Dendritic cell treated with granulocyte-macrophage colony-stimulating factor and Interleukin-4, amounts not matched to agents 40 ng/mL and 50 ng/mL, for 4 days (primary cell): ENCODE results near the gene EEF1AKMT1.

ENCODE experiments used
- H3K27ac Mint-ChIP-seq: one replicate; pipeline ENCODE4 v1.8.0; 2022; ENCODE audit warnings: mild to moderate bottlenecking, mixed read lengths
- H3K27me3 Mint-ChIP-seq: one replicate; pipeline ENCODE4 v1.8.0; 2022; ENCODE audit warnings: mild to moderate bottlenecking, mixed read lengths
- H3K36me3 Mint-ChIP-seq: one replicate; pipeline ENCODE4 v1.8.0; 2022; ENCODE audit warnings: low read depth, mixed read lengths
- H3K4me1 Mint-ChIP-seq: one replicate; pipeline ENCODE4 v1.8.0; 2022; ENCODE audit warnings: low read depth, mixed read lengths
- H3K4me3 Mint-ChIP-seq: one replicate; pipeline ENCODE4 v1.8.0; 2022; ENCODE audit warnings: mild to moderate bottlenecking, moderate library complexity, mixed read lengths
- H3K9me3 Mint-ChIP-seq: one replicate; pipeline ENCODE4 v1.8.0; 2022; ENCODE audit warnings: mixed read lengths
- intact Hi-C: fragments of 100-400 bp; cut with micrococcal nuclease; formaldehyde crosslinking; loops from one replicate; pipeline ENCODE4 v1.15.0; 2022

EEF1AKMT1 gene

GRCh38 chr13:20719783-20720182 is 54.0 kb downstream of the EEF1AKMT1 start:
- Mint-ChIP-seq H3K27me3 (peaks cover 24% of the 10 kb centered on the region), H3K27ac (no peak overlapping the region), H3K4me3 (no peak overlapping the region), H3K36me3 (no peaks in the 10 kb centered on the region), H3K4me1 (peaks cover 13% of the 10 kb centered on the region), H3K9me3 (no peaks in the 10 kb centered on the region)
- intact Hi-C loops, result no loop called here

GRCh38 chr13:20718958-20719566 is 54.7 kb downstream of the EEF1AKMT1 start:
- Mint-ChIP-seq H3K36me3 (no peaks in the 10 kb centered on the region), H3K4me1 (peaks cover 13% of the 10 kb centered on the region), H3K27me3 (peaks cover 30% of the 10 kb centered on the region), H3K4me3 (no peak overlapping the region), H3K9me3 (no peaks in the 10 kb centered on the region), H3K27ac (no peak overlapping the region)
- intact Hi-C loops, result no loop called here

- Mint-ChIP-seq H3K27ac (no peak overlapping the region), H3K9me3 (no peaks in the 10 kb centered on the region), H3K4me1 (peaks cover 16% of the 10 kb centered on the region), H3K36me3 (no peaks in the 10 kb centered on the region), H3K27me3 (peaks cover 38% of the 10 kb centered on the region), H3K4me3 (no peak overlapping the region)
- intact Hi-C loops, result no loop called here
Measured at GRCh38 chr13:20717581-20718542, 55.9 kb downstream of the EEF1AKMT1 start.

GRCh38 chr13:20716951-20717350 is 56.8 kb downstream of the EEF1AKMT1 start:
- peaks cover 36% of the 10 kb centered on the region for H3K27me3 Mint-ChIP-seq
- no peaks in the 10 kb centered on the region for H3K9me3 Mint-ChIP-seq
- peaks cover 19% of the 10 kb centered on the region for H3K4me1 Mint-ChIP-seq
- no peaks in the 10 kb centered on the region for H3K36me3 Mint-ChIP-seq
- intact Hi-C loops, result no loop called here
- no peak overlapping the region for H3K4me3 Mint-ChIP-seq
- H3K27ac Mint-ChIP-seq, result no peak overlapping the region

- peaks cover 28% of the 10 kb centered on the region for H3K27me3 Mint-ChIP-seq
- no peak overlapping the region for H3K27ac Mint-ChIP-seq
- no peaks in the 10 kb centered on the region for H3K36me3 Mint-ChIP-seq
- H3K9me3 Mint-ChIP-seq, result no peaks in the 10 kb centered on the region
- peaks cover 9% of the 10 kb centered on the region for H3K4me1 Mint-ChIP-seq
- H3K4me3 Mint-ChIP-seq, result no peak overlapping the region
- intact Hi-C loops, result no loop called here
Measured at GRCh38 chr13:20715330-20715712, 58.4 kb downstream of the EEF1AKMT1 start.

GRCh38 chr13:20714563-20715329 is 59.0 kb downstream of the EEF1AKMT1 start:
- Mint-ChIP-seq H3K9me3 (no peaks in the 10 kb centered on the region), H3K36me3 (no peaks in the 10 kb centered on the region), H3K27ac (no peak overlapping the region), H3K27me3 (peaks cover 28% of the 10 kb centered on the region), H3K4me3 (no peak overlapping the region), H3K4me1 (peaks cover 9% of the 10 kb centered on the region)
- intact Hi-C loops, result loop anchor here (5.0 kb wide), 2 partner anchors 58 to 113 kb away; partner anchors contain the start of gene EEF1AKMT1

GRCh38 chr13:20714161-20714560 is 59.6 kb downstream of the EEF1AKMT1 start:
- Mint-ChIP-seq H3K27ac (no peak overlapping the region), H3K4me3 (no peak overlapping the region), H3K27me3 (peaks cover 28% of the 10 kb centered on the region), H3K9me3 (no peaks in the 10 kb centered on the region), H3K36me3 (no peaks in the 10 kb centered on the region), H3K4me1 (peaks cover 9% of the 10 kb centered on the region)
- intact Hi-C loops, result loop anchor here (5.0 kb wide), 2 partner anchors 58 to 113 kb away; partner anchors contain the start of gene EEF1AKMT1

- H3K9me3 Mint-ChIP-seq, result no peaks in the 10 kb centered on the region
- no peaks in the 10 kb centered on the region for H3K36me3 Mint-ChIP-seq
- no peak overlapping the region for H3K27ac Mint-ChIP-seq
- H3K4me3 Mint-ChIP-seq, result no peak overlapping the region
- H3K27me3 Mint-ChIP-seq, result peaks cover 28% of the 10 kb centered on the region
- H3K4me1 Mint-ChIP-seq, result peaks cover 9% of the 10 kb centered on the region
- intact Hi-C loops, result loop anchor here (2.0 to 5.0 kb wide), 4 partner anchors 59 to 219 kb away; partner anchors contain the start of gene EEF1AKMT1
Measured at GRCh38 chr13:20713751-20714150, 60.0 kb downstream of the EEF1AKMT1 start.

- no peak overlapping the region for H3K27ac Mint-ChIP-seq
Measured at GRCh38 chr13:20713014-20713376, 60.8 kb downstream of the EEF1AKMT1 start.

GRCh38 chr13:20711301-20712044 is 62.3 kb downstream of the EEF1AKMT1 start:
- Mint-ChIP-seq H3K9me3 (no peaks in the 10 kb centered on the region), H3K27ac (no peak overlapping the region), H3K27me3 (peaks cover 32% of the 10 kb centered on the region), H3K4me1 (peaks cover 9% of the 10 kb centered on the region), H3K4me3 (no peak overlapping the region), H3K36me3 (no peaks in the 10 kb centered on the region)
- intact Hi-C loops, result loop anchor here (2.0 to 5.0 kb wide), 4 partner anchors 61 to 217 kb away; partner anchors contain the start of gene EEF1AKMT1

More at GRCh38 chr13:20713014-20713376, 60.8 kb downstream of the EEF1AKMT1 start:
- intact Hi-C loops, result loop anchor here (2.0 to 5.0 kb wide), 4 partner anchors 59 to 218 kb away; partner anchors contain the start of gene EEF1AKMT1
- H3K36me3 Mint-ChIP-seq, result no peaks in the 10 kb centered on the region
- H3K27me3 Mint-ChIP-seq, result peaks cover 28% of the 10 kb centered on the region
- H3K4me3 Mint-ChIP-seq, result no peak overlapping the region
- H3K4me1 Mint-ChIP-seq, result peaks cover 9% of the 10 kb centered on the region
- H3K9me3 Mint-ChIP-seq, result no peaks in the 10 kb centered on the region

GRCh38 chr13:20709782-20710181 is 64.0 kb downstream of the EEF1AKMT1 start:
- H3K4me1 Mint-ChIP-seq, result peaks cover 12% of the 10 kb centered on the region
- no peak overlapping the region for H3K4me3 Mint-ChIP-seq
- H3K9me3 Mint-ChIP-seq, result no peaks in the 10 kb centered on the region
- no peaks in the 10 kb centered on the region for H3K36me3 Mint-ChIP-seq
- intact Hi-C loops, result loop anchor here (5.0 to 10.0 kb wide), 3 partner anchors 63 to 515 kb away; partner anchors contain the start of genes EEF1AKMT1 and GJB2
- peaks cover 45% of the 10 kb centered on the region for H3K27me3 Mint-ChIP-seq
- no peak overlapping the region for H3K27ac Mint-ChIP-seq

- Mint-ChIP-seq H3K4me3 (no peak overlapping the region), H3K9me3 (no peaks in the 10 kb centered on the region), H3K4me1 (peaks cover 16% of the 10 kb centered on the region), H3K27me3 (peaks cover 45% of the 10 kb centered on the region), H3K27ac (no peak overlapping the region), H3K36me3 (no peaks in the 10 kb centered on the region)
- intact Hi-C loops, result loop anchor here (10.0 kb wide), 1 partner anchor 515 kb away; the partner anchor contains the start of gene GJB2
Measured at GRCh38 chr13:20709369-20709768, 64.4 kb downstream of the EEF1AKMT1 start.

GRCh38 chr13:20708216-20708615 is 65.5 kb downstream of the EEF1AKMT1 start:
- H3K36me3 Mint-ChIP-seq, result no peaks in the 10 kb centered on the region
- H3K4me1 Mint-ChIP-seq, result peaks cover 20% of the 10 kb centered on the region
- H3K9me3 Mint-ChIP-seq, result no peaks in the 10 kb centered on the region
- H3K27ac Mint-ChIP-seq, result no peak overlapping the region
- intact Hi-C loops, result loop anchor here (10.0 kb wide), 1 partner anchor 513 kb away; the partner anchor contains the start of gene GJB2
- H3K4me3 Mint-ChIP-seq, result no peak overlapping the region
- H3K27me3 Mint-ChIP-seq, result peaks cover 37% of the 10 kb centered on the region
